ENCODE data around the gene WAC.
"Not testable (repeated sequence)": the region's sequence is repeated elsewhere in the genome, so short reads cannot be mapped to it uniquely, and the experiment has no call there.

WAC gene

GRCh38 chr10:28601012-28601411 is 68.1 kb downstream of the WAC start:
- CTCF ChIA-PET, result no interaction called here
- H3K4me3 ChIP-seq (ENCODE audit: low read depth, low read length), result no peak overlapping the region
- no peak for DNase-seq (ENCODE audit: low read depth, low spot score)
- no peak for TF ChIP-seq CTCF (IDR thresholded peaks at IDR 0.05; ENCODE audit: insufficient read depth, low read length, missing control alignments)
- POLR2A ChIA-PET, result no interaction called here

GRCh38 chr10:28604567-28605536 is 71.9 kb downstream of the WAC start:
- ChIA-PET CTCF (no interaction called here), POLR2A (no interaction called here)
- no peak for TF ChIP-seq CTCF (IDR thresholded peaks at IDR 0.05; ENCODE audit: insufficient read depth, low read length, missing control alignments)
- no peak for DNase-seq (ENCODE audit: low read depth, low spot score)
- H3K4me3 ChIP-seq (ENCODE audit: low read depth, low read length), result no peak overlapping the region

GRCh38 chr10:28606568-28606967 is 73.7 kb downstream of the WAC start:
- CTCF ChIA-PET, result interaction anchor here (1.7 kb wide), 1 partner anchor 15 kb away, joined by 5 read pairs; no protein-coding TSS in a partner anchor
- no peak overlapping the region for H3K4me3 ChIP-seq (ENCODE audit: low read depth, low read length)
- TF ChIP-seq CTCF (IDR thresholded peaks at IDR 0.05; ENCODE audit: insufficient read depth, low read length, missing control alignments), result no peak
- no peak for DNase-seq (ENCODE audit: low read depth, low spot score)
- POLR2A ChIA-PET, result no interaction called here

GRCh38 chr10:28609636-28610035 is 76.7 kb downstream of the WAC start:
- CTCF ChIA-PET, result interaction anchor here (1.3 kb wide), 1 partner anchor 18 kb away, joined by 4 read pairs; no protein-coding TSS in a partner anchor
- H3K4me3 ChIP-seq (ENCODE audit: low read depth, low read length); DNase-seq (ENCODE audit: low read depth, low spot score); POLR2A ChIA-PET: not testable (repeated sequence)

GRCh38 chr10:28612877-28613276 is 80.0 kb downstream of the WAC start:
- ChIA-PET CTCF (interaction anchor here (0.8 to 2.2 kb wide), 2 partner anchors 14 to 15 kb away, joined by 3 to 6 read pairs; no protein-coding TSS in a partner anchor), POLR2A (no interaction called here)
- no peak overlapping the region for H3K4me3 ChIP-seq (ENCODE audit: low read depth, low read length)
- no peak for DNase-seq (ENCODE audit: low read depth, low spot score)
- TF ChIP-seq CTCF (IDR thresholded peaks at IDR 0.05; ENCODE audit: insufficient read depth, low read length, missing control alignments), result no peak

GRCh38 chr10:28616514-28616913 is 83.6 kb downstream of the WAC start:
- TF ChIP-seq CTCF (IDR thresholded peaks at IDR 0.05; ENCODE audit: insufficient read depth, low read length, missing control alignments), result no peak
- CTCF ChIA-PET, result no interaction called here
- POLR2A ChIA-PET, result no interaction called here
- no peak overlapping the region for H3K4me3 ChIP-seq (ENCODE audit: low read depth, low read length)
- no peak for DNase-seq (ENCODE audit: low read depth, low spot score)

Data from AG04449 (cell line).